ENCODE data around the gene SSBP2.

GRCh38 chr5:81579262-81579924 is 171.5 kb downstream of the SSBP2 start:
- TF ChIP-seq CTCF (IDR thresholded peaks at IDR 0.05), result no peak
- no peak for TF ChIP-seq POLR2A (IDR thresholded peaks at IDR 0.05)

Data from prostate gland (tissue), 2 donors.